GM19324 (cell line): ENCODE measurements around the gene ITGB1BP1.

Experiments
- ATAC-seq: cut with Tn5 transposase; IDR thresholded peaks from one replicate; pipeline ENCODE4 v1.9.1; 2021; ENCODE audit warnings: mild to moderate bottlenecking, moderate library complexity; ENCODE audit not compliant: unreplicated experiment, low FRiP score

ITGB1BP1 gene

GRCh38 chr2:9423100-9423921 lies at the start of gene ITGB1BP1, which contains the start of gene CPSF3:
Gene ITGB1BP1, minus strand, starts transcription at chr2:9423528. Its CDS starts 4,831 bp downstream, at chr2:9418697.
Gene CPSF3, plus strand, starts transcription at chr2:9423654. Its CDS starts 120 bp downstream, at chr2:9423774.
- ATAC-seq: peak; percentile 90

GRCh38 chr2:9472511-9472910 lies 49.2 kb upstream of the ITGB1BP1 start:
- no peak for ATAC-seq

- ATAC-seq: no peak
Measured at GRCh38 chr2:9471206-9471605, 47.9 kb upstream of the ITGB1BP1 start.

GRCh38 chr2:9467687-9468086 lies 44.4 kb upstream of the ITGB1BP1 start:
- ATAC-seq: no peak

GRCh38 chr2:9466147-9466683 lies 42.9 kb upstream of the ITGB1BP1 start:
- no peak for ATAC-seq

- ATAC-seq: no peak
Measured at GRCh38 chr2:9465170-9465569, 41.8 kb upstream of the ITGB1BP1 start.

GRCh38 chr2:9463698-9464034 lies 40.3 kb upstream of the ITGB1BP1 start:
- no peak for ATAC-seq

GRCh38 chr2:9462886-9463697 lies 39.8 kb upstream of the ITGB1BP1 start:
- no peak for ATAC-seq

- ATAC-seq: no peak
Measured at GRCh38 chr2:9462313-9462712, 39.0 kb upstream of the ITGB1BP1 start.

- ATAC-seq: no peak
Measured at GRCh38 chr2:9461079-9461478, 37.8 kb upstream of the ITGB1BP1 start.

- no peak for ATAC-seq
Measured at GRCh38 chr2:9460441-9461017, 37.2 kb upstream of the ITGB1BP1 start.

- no peak for ATAC-seq
Measured at GRCh38 chr2:9451231-9451630, 27.9 kb upstream of the ITGB1BP1 start.

GRCh38 chr2:9445089-9445488 lies 21.8 kb upstream of the ITGB1BP1 start:
- ATAC-seq: no peak

- no peak for ATAC-seq
Measured at GRCh38 chr2:9443526-9443925, 20.2 kb upstream of the ITGB1BP1 start.

- no peak for ATAC-seq
Measured at GRCh38 chr2:9441556-9441955, 18.2 kb upstream of the ITGB1BP1 start.

- ATAC-seq: no peak
Measured at GRCh38 chr2:9440058-9440727, 16.9 kb upstream of the ITGB1BP1 start.

GRCh38 chr2:9439536-9439935 lies 16.2 kb upstream of the ITGB1BP1 start:
- no peak for ATAC-seq

GRCh38 chr2:9434489-9434888 lies 11.2 kb upstream of the ITGB1BP1 start:
- ATAC-seq: no peak

GRCh38 chr2:9430316-9431293 lies 7.3 kb upstream of the ITGB1BP1 start:
- ATAC-seq: no peak
